Measurements from ENCODE around the gene RBMS3. TPM values are rescaled to one million over a fixed set of nuclear protein-coding genes. Genes with fewer than 3 reads are reported as not detected.

Gene RBMS3
- total RNA-seq, 1 donor from 2014 or later, result 0.47 TPM

DNA sequence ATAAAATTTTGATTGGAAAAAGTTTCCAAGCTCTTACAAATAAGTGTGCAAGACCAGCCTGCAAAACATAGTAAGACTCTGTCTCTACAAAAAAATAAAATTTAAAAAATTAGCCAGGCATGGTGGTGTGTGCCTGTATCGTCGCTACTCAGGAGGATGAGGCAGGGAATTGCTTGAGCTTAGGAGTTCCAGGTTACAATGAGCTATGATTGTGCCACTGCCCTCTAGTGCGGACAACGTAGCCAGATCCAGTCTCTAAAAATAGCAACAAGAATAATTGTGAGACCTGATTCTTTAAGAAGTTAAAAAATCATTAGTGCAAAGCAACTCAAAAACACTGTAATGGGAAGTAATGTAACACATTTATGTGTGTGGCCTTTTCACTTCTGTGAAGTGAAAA, 251.6 kb downstream of the RBMS3 start:
- Histone ChIP-seq H3K4me1 (peaks cover 3% of the 10 kb centered on the region), H3K27ac (no peak overlapping the region), H3K9ac (no peak overlapping the region), H3K4me3 (no peak overlapping the region), H2AFZ (replicated peaks) (no peak overlapping the region), H3F3A (ENCODE audit: low read depth) (no peaks in the 10 kb centered on the region), H3K36me3 (no peaks in the 10 kb centered on the region), H3K4me2 (no peak overlapping the region), H3K27me3 (no peaks in the 10 kb centered on the region), H4K20me1 (ENCODE audit: low read depth) (no peaks in the 10 kb centered on the region), H3K79me2 (ENCODE audit: low read depth) (no peaks in the 10 kb centered on the region), H3K9me3 (ENCODE audit: low read depth) (no peaks in the 10 kb centered on the region)
- Mint-ChIP-seq H3K36me3 (no peaks in the 10 kb centered on the region), H3K9me3 (no peaks in the 10 kb centered on the region), H3K4me3 (no peak overlapping the region), H3K27me3 (ENCODE audit: insufficient read depth, low read depth) (no peaks in the 10 kb centered on the region), H3K27ac (no peak overlapping the region), H3K4me1 (peaks cover 5% of the 10 kb centered on the region)
- DNase-seq (ENCODE audit: low spot score), result no peak
- no peak for TF ChIP-seq EZH2phosphoT487 (IDR thresholded peaks at IDR 0.05)
- no peak for TF ChIP-seq EZH2 (IDR thresholded peaks at IDR 0.05)
- TF ChIP-seq, protein P1, sequence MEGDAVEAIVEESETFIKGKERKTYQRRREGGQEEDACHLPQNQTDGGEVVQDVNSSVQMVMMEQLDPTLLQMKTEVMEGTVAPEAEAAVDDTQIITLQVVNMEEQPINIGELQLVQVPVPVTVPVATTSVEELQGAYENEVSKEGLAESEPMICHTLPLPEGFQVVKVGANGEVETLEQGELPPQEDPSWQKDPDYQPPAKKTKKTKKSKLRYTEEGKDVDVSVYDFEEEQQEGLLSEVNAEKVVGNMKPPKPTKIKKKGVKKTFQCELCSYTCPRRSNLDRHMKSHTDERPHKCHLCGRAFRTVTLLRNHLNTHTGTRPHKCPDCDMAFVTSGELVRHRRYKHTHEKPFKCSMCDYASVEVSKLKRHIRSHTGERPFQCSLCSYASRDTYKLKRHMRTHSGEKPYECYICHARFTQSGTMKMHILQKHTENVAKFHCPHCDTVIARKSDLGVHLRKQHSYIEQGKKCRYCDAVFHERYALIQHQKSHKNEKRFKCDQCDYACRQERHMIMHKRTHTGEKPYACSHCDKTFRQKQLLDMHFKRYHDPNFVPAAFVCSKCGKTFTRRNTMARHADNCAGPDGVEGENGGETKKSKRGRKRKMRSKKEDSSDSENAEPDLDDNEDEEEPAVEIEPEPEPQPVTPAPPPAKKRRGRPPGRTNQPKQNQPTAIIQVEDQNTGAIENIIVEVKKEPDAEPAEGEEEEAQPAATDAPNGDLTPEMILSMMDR (IDR thresholded peaks at IDR 0.05), result no peak

GRCh38 chr3:29534006-29534405, 253.1 kb downstream of the RBMS3 start:
- DNase-seq (ENCODE audit: low spot score), result no peak
- no peaks in the 10 kb centered on the region for H3F3A ChIP-seq (ENCODE audit: low read depth)
- H3K4me2 ChIP-seq, result no peak overlapping the region
- H3K27me3 ChIP-seq, result no peaks in the 10 kb centered on the region
- no peak overlapping the region for H3K9ac ChIP-seq
- no peak overlapping the region for H3K4me3 ChIP-seq
- H3K27me3 Mint-ChIP-seq (ENCODE audit: insufficient read depth, low read depth), result no peaks in the 10 kb centered on the region
- peaks cover 3% of the 10 kb centered on the region for H3K4me1 ChIP-seq
- H3K79me2 ChIP-seq (ENCODE audit: low read depth), result no peaks in the 10 kb centered on the region
- no peak overlapping the region for H3K4me3 Mint-ChIP-seq
- H3K36me3 Mint-ChIP-seq, result no peaks in the 10 kb centered on the region
- peaks cover 5% of the 10 kb centered on the region for H3K4me1 Mint-ChIP-seq
- H3K36me3 ChIP-seq, result no peaks in the 10 kb centered on the region
- H2AFZ ChIP-seq (replicated peaks), result no peak overlapping the region
- H3K9me3 Mint-ChIP-seq, result no peaks in the 10 kb centered on the region
- TF ChIP-seq EZH2 (IDR thresholded peaks at IDR 0.05) (no peak), EZH2phosphoT487 (IDR thresholded peaks at IDR 0.05) (no peak)
- TF ChIP-seq, protein P1 (IDR thresholded peaks at IDR 0.05), result no peak
- no peaks in the 10 kb centered on the region for H4K20me1 ChIP-seq (ENCODE audit: low read depth)
- H3K9me3 ChIP-seq (ENCODE audit: low read depth), result no peaks in the 10 kb centered on the region
- no peak overlapping the region for H3K27ac ChIP-seq
- no peak overlapping the region for H3K27ac Mint-ChIP-seq

GRCh38 chr3:29536016-29536758, 255.3 kb downstream of the RBMS3 start:
- Histone ChIP-seq H2AFZ (replicated peaks) (no peak overlapping the region), H3F3A (ENCODE audit: low read depth) (no peaks in the 10 kb centered on the region), H3K79me2 (ENCODE audit: low read depth) (no peaks in the 10 kb centered on the region), H3K4me2 (no peak overlapping the region), H3K27me3 (no peaks in the 10 kb centered on the region), H3K9ac (no peak overlapping the region), H3K36me3 (no peaks in the 10 kb centered on the region), H3K27ac (no peak overlapping the region), H3K9me3 (ENCODE audit: low read depth) (no peaks in the 10 kb centered on the region), H3K4me3 (no peak overlapping the region), H4K20me1 (ENCODE audit: low read depth) (no peaks in the 10 kb centered on the region), H3K4me1 (peaks cover 3% of the 10 kb centered on the region)
- no peak overlapping the region for H3K27ac Mint-ChIP-seq
- H3K36me3 Mint-ChIP-seq, result no peaks in the 10 kb centered on the region
- H3K4me3 Mint-ChIP-seq, result no peak overlapping the region
- DNase-seq (ENCODE audit: low spot score), result no peak
- no peaks in the 10 kb centered on the region for H3K9me3 Mint-ChIP-seq
- TF ChIP-seq, protein P1 (IDR thresholded peaks at IDR 0.05), result no peak
- TF ChIP-seq EZH2 (IDR thresholded peaks at IDR 0.05), result no peak
- no peak for TF ChIP-seq EZH2phosphoT487 (IDR thresholded peaks at IDR 0.05)
- H3K27me3 Mint-ChIP-seq (ENCODE audit: insufficient read depth, low read depth), result no peaks in the 10 kb centered on the region
- H3K4me1 Mint-ChIP-seq, result peaks cover 5% of the 10 kb centered on the region
